Measurements from ENCODE around the gene MYOM3. TPM values are rescaled to one million over a fixed set of nuclear protein-coding genes. Genes with fewer than 3 reads are reported as not detected.

The MYOM3 gene
- total and polyA plus RNA-seq, 2 of the 13 experiments (the other 11 are each of a cell fraction or from before 2014, with no cell fraction given): 5.8 to 15.3 TPM

DNA sequence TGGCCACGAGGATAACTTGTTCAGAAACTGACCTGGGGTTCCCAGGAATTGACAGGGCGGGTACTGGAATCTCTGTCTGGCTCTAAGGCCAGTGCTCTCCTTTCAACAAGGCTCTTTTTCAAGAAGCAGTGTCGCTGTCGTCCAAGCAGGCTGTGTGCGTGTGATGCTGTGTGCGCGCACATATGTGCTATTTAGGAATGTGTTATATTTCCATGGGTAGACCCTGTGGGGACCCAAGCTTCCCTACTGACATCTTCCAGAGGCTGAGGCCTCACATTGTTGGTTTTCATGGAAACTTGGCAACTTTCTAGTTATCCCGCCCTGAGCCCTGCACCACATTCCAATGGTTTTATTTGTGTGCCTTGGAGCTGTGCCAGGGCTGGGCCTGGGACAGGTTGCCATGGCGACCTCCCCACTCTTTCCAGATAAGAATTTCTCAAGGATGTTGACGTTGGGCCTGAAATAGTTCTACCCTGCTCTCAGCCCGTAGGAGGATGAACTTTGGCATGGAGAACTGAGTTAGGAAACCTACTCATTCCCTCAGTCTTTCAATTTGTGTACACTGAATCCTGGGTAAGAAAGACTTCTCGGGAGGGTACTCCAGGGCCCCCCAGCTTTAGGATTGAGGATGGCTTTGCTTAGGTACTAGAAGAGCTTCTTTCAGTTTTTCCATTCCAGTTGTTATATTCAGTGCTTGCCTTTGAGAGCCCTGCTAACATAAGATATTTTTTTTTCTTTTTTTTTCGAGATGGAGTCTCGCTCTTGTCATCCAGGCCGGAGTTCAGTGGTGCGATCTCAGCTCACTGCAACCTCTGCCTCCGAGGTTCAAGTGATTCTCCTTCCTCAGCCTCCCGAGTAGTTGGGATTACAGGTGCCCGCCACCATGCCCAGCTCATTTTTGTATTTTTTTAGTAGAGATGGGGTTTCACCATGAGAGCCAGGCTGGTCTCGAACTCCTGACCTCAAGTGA lies 93.0 kb downstream of the MYOM3 start (continued):
- TF ChIP-seq TCF12 (IDR thresholded peaks at IDR 0.05) (no peak), TCF12 (CRISPR knock-in tag; IDR thresholded peaks at IDR 0.05) (no peak), ZNF326 (CRISPR knock-in tag; IDR thresholded peaks at IDR 0.05; ENCODE audit: borderline replicate concordance) (no peak), MYC (CRISPR knock-in tag; IDR thresholded peaks at IDR 0.05; ENCODE audit: borderline replicate concordance) (no peak), TBX2 (CRISPR knock-in tag; IDR thresholded peaks at IDR 0.05; ENCODE audit: borderline replicate concordance) (peak; percentile 79; the same call in 1 of the 2 replicates), ZNF260 (CRISPR knock-in tag; IDR thresholded peaks at IDR 0.05; ENCODE audit: borderline replicate concordance, low read depth) (no peak), ZNF598 (CRISPR knock-in tag; IDR thresholded peaks at IDR 0.05; ENCODE audit: borderline replicate concordance) (no peak), SUZ12 (IDR thresholded peaks at IDR 0.05; ENCODE audit: low read depth, low read length) (no peak), ZNF468 (CRISPR knock-in tag; IDR thresholded peaks at IDR 0.05) (no peak), ZNF619 (CRISPR knock-in tag; IDR thresholded peaks at IDR 0.05) (no peak), SIN3A (IDR thresholded peaks at IDR 0.05; ENCODE audit: borderline replicate concordance, low read depth, low read length) (no peak), AGO1 (IDR thresholded peaks at IDR 0.05; ENCODE audit: low read depth, low read length, poor library complexity, severe bottlenecking) (no peak), ZNF672 (CRISPR knock-in tag; IDR thresholded peaks at IDR 0.05) (no peak), ZEB1 (IDR thresholded peaks at IDR 0.05; ENCODE audit: insufficient replicate concordance, low read depth) (peak; percentile 84)
- TF ChIP-seq, protein P1, sequence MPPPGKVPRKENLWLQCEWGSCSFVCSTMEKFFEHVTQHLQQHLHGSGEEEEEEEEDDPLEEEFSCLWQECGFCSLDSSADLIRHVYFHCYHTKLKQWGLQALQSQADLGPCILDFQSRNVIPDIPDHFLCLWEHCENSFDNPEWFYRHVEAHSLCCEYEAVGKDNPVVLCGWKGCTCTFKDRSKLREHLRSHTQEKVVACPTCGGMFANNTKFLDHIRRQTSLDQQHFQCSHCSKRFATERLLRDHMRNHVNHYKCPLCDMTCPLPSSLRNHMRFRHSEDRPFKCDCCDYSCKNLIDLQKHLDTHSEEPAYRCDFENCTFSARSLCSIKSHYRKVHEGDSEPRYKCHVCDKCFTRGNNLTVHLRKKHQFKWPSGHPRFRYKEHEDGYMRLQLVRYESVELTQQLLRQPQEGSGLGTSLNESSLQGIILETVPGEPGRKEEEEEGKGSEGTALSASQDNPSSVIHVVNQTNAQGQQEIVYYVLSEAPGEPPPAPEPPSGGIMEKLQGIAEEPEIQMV (CRISPR knock-in tag; IDR thresholded peaks at IDR 0.05; ENCODE audit: low read depth): no peak
- TF ChIP-seq, protein P2, sequence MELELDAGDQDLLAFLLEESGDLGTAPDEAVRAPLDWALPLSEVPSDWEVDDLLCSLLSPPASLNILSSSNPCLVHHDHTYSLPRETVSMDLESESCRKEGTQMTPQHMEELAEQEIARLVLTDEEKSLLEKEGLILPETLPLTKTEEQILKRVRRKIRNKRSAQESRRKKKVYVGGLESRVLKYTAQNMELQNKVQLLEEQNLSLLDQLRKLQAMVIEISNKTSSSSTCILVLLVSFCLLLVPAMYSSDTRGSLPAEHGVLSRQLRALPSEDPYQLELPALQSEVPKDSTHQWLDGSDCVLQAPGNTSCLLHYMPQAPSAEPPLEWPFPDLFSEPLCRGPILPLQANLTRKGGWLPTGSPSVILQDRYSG (CRISPR knock-in tag; IDR thresholded peaks at IDR 0.05): no peak
- TF ChIP-seq, protein P3, sequence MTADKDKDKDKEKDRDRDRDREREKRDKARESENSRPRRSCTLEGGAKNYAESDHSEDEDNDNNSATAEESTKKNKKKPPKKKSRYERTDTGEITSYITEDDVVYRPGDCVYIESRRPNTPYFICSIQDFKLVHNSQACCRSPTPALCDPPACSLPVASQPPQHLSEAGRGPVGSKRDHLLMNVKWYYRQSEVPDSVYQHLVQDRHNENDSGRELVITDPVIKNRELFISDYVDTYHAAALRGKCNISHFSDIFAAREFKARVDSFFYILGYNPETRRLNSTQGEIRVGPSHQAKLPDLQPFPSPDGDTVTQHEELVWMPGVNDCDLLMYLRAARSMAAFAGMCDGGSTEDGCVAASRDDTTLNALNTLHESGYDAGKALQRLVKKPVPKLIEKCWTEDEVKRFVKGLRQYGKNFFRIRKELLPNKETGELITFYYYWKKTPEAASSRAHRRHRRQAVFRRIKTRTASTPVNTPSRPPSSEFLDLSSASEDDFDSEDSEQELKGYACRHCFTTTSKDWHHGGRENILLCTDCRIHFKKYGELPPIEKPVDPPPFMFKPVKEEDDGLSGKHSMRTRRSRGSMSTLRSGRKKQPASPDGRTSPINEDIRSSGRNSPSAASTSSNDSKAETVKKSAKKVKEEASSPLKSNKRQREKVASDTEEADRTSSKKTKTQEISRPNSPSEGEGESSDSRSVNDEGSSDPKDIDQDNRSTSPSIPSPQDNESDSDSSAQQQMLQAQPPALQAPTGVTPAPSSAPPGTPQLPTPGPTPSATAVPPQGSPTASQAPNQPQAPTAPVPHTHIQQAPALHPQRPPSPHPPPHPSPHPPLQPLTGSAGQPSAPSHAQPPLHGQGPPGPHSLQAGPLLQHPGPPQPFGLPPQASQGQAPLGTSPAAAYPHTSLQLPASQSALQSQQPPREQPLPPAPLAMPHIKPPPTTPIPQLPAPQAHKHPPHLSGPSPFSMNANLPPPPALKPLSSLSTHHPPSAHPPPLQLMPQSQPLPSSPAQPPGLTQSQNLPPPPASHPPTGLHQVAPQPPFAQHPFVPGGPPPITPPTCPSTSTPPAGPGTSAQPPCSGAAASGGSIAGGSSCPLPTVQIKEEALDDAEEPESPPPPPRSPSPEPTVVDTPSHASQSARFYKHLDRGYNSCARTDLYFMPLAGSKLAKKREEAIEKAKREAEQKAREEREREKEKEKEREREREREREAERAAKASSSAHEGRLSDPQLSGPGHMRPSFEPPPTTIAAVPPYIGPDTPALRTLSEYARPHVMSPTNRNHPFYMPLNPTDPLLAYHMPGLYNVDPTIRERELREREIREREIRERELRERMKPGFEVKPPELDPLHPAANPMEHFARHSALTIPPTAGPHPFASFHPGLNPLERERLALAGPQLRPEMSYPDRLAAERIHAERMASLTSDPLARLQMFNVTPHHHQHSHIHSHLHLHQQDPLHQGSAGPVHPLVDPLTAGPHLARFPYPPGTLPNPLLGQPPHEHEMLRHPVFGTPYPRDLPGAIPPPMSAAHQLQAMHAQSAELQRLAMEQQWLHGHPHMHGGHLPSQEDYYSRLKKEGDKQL (CRISPR knock-in tag; IDR thresholded peaks at IDR 0.05; ENCODE audit: low read depth): no peak
- TF ChIP-seq, protein P4, sequence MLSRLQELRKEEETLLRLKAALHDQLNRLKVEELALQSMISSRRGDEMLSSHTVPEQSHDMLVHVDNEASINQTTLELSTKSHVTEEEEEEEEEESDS (CRISPR knock-in tag; IDR thresholded peaks at IDR 0.05; ENCODE audit: borderline replicate concordance): no peak
- TF ChIP-seq, protein P5, sequence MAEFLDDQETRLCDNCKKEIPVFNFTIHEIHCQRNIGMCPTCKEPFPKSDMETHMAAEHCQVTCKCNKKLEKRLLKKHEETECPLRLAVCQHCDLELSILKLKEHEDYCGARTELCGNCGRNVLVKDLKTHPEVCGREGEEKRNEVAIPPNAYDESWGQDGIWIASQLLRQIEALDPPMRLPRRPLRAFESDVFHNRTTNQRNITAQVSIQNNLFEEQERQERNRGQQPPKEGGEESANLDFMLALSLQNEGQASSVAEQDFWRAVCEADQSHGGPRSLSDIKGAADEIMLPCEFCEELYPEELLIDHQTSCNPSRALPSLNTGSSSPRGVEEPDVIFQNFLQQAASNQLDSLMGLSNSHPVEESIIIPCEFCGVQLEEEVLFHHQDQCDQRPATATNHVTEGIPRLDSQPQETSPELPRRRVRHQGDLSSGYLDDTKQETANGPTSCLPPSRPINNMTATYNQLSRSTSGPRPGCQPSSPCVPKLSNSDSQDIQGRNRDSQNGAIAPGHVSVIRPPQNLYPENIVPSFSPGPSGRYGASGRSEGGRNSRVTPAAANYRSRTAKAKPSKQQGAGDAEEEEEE (CRISPR knock-in tag; IDR thresholded peaks at IDR 0.05; ENCODE audit: borderline replicate concordance): no peak

Data from HepG2 (cell line).